ENCODE data around the gene NPIPA1. TPM values are rescaled to one million over a fixed set of nuclear protein-coding genes. Genes with fewer than 3 reads are reported as not detected.
"Not testable (repeated sequence)": the region's sequence is repeated elsewhere in the genome, so short reads cannot be mapped to it uniquely, and the experiment has no call there.

Gene NPIPA1
- 43.4 TPM for polyA plus RNA-seq (2013, experiment 1 of 2)
- polyA plus RNA-seq (2013, experiment 2 of 2): 49.7 TPM

GRCh38 chr16:14937143-14937542 is at the start of gene NPIPA1:
NPIPA1 (plus strand) TSS chr16:14937443; CDS start chr16:14937443, 0 bp downstream.
- WGBS: no CpG with 5 or more reads among the region's 4 CpGs
- H3K4me1 ChIP-seq (ENCODE audit: insufficient read depth, low read length); H3K9ac ChIP-seq (ENCODE audit: low read depth, low read length); H3K9me3 ChIP-seq (ENCODE audit: insufficient read depth, low read depth, low read length); H3K4me3 ChIP-seq (ENCODE audit: low read length); H3K27me3 ChIP-seq (ENCODE audit: insufficient read depth, low read length); H3K27ac ChIP-seq (ENCODE audit: low read depth, low read length); H3K36me3 ChIP-seq (ENCODE audit: insufficient read depth, low read length): not testable (repeated sequence)

GRCh38 chr16:14892111-14892510 is 45.1 kb upstream of the NPIPA1 start:
- H3K4me1 ChIP-seq (ENCODE audit: insufficient read depth, low read length); H3K27me3 ChIP-seq (ENCODE audit: insufficient read depth, low read length); H3K9me3 ChIP-seq (ENCODE audit: insufficient read depth, low read depth, low read length); H3K4me3 ChIP-seq (ENCODE audit: low read length); H3K36me3 ChIP-seq (ENCODE audit: insufficient read depth, low read length); H3K27ac ChIP-seq (ENCODE audit: low read depth, low read length); H3K9ac ChIP-seq (ENCODE audit: low read depth, low read length): not testable (repeated sequence)
- WGBS: 94% methylated on average over 3 of the region's 6 CpGs

- H3K27ac ChIP-seq (ENCODE audit: low read depth, low read length); H3K27me3 ChIP-seq (ENCODE audit: insufficient read depth, low read length); H3K9ac ChIP-seq (ENCODE audit: low read depth, low read length); H3K4me3 ChIP-seq (ENCODE audit: low read length); H3K36me3 ChIP-seq (ENCODE audit: insufficient read depth, low read length); H3K4me1 ChIP-seq (ENCODE audit: insufficient read depth, low read length); H3K9me3 ChIP-seq (ENCODE audit: insufficient read depth, low read depth, low read length): not testable (repeated sequence)
- WGBS: 90% methylated on average over 7 of the region's 14 CpGs
These were observed 41.9 kb upstream of the NPIPA1 start for GRCh38 chr16:14895382-14895781.

GRCh38 chr16:14896023-14896422 is 41.2 kb upstream of the NPIPA1 start:
- 87% methylated on average over 7 of the region's 9 CpGs for WGBS
- not testable (repeated sequence) for H3K9ac ChIP-seq (ENCODE audit: low read depth, low read length); H3K27ac ChIP-seq (ENCODE audit: low read depth, low read length); H3K9me3 ChIP-seq (ENCODE audit: insufficient read depth, low read depth, low read length); H3K4me3 ChIP-seq (ENCODE audit: low read length); H3K27me3 ChIP-seq (ENCODE audit: insufficient read depth, low read length); H3K4me1 ChIP-seq (ENCODE audit: insufficient read depth, low read length); H3K36me3 ChIP-seq (ENCODE audit: insufficient read depth, low read length)

DNA sequence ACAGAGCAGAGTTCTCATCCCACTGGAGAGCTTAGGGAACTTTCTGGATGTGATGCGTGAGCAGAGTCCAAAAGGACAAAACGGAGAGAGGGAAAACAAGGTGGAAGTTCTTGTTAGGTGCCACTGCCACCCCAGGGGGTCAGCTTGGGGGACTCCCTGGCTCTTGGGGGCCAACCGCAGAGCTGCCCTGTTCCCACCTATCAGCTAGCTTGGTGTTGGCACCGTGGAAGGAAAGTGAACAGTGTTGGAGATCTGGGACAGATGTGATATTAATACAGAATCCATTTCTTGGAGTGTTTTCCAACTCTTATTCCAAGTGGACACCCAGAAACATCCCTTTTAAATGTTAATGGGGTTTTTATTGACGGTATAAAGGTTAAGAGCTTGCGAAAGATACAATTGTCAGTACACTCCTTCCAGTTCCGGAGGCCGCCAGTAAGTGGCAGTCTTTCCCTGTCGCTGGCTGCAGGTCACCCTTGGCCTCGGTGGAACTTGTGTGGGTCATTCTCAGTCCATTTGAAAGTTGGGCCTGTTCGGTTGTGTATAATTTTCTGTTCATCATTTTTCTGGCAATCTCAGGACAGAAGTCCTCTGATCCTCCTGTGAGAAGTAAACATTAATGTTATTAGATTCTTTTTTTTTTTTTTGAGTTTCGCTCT is 40.1 kb upstream of the NPIPA1 start:
- H3K36me3 ChIP-seq (ENCODE audit: insufficient read depth, low read length); H3K4me1 ChIP-seq (ENCODE audit: insufficient read depth, low read length); H3K27me3 ChIP-seq (ENCODE audit: insufficient read depth, low read length); H3K27ac ChIP-seq (ENCODE audit: low read depth, low read length); H3K4me3 ChIP-seq (ENCODE audit: low read length); H3K9ac ChIP-seq (ENCODE audit: low read depth, low read length); H3K9me3 ChIP-seq (ENCODE audit: insufficient read depth, low read depth, low read length): not testable (repeated sequence)
- 100% methylated on average over 1 of the region's 12 CpGs for WGBS

GRCh38 chr16:14898162-14898561 is 39.1 kb upstream of the NPIPA1 start:
- 96% methylated on average over 3 of the region's 4 CpGs for WGBS
- not testable (repeated sequence) for H3K9me3 ChIP-seq (ENCODE audit: insufficient read depth, low read depth, low read length); H3K9ac ChIP-seq (ENCODE audit: low read depth, low read length); H3K27me3 ChIP-seq (ENCODE audit: insufficient read depth, low read length); H3K27ac ChIP-seq (ENCODE audit: low read depth, low read length); H3K4me1 ChIP-seq (ENCODE audit: insufficient read depth, low read length); H3K36me3 ChIP-seq (ENCODE audit: insufficient read depth, low read length); H3K4me3 ChIP-seq (ENCODE audit: low read length)

DNA sequence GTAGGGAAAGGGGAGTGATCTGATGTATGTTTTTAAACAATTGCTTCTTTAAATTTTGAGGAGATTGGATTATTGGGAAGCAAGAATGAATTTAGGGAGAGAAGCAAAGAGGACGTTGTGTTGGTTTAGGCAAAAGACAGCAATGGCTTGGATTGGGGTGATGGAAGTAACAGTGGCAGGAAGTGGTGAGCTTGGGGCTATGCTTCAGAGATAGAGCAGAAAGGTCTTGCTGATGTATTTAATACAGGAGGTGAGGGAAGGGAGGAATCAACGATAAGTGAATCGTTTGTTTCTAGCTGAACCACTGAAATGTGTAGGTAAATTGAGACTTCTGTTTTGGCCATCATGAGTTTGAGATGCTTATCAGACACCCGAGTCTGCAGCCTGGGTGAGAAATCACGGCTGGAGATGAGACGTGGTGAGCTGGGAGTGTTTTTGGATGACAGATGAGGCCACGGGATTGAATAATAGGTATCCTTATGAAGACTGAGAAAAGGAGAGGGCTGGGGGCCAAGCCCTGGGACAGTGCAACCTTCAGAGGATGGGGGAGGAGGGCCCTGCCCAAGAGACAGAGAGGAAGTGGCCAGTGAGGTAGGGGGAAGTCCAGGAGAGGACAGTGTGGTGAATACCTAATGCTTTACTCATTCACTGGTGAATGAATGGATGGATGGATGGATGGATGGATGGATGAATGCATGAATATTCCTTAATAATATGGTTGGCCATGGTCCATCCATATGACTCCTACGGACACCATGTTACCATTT is 33.9 kb upstream of the NPIPA1 start:
- not testable (repeated sequence) for H3K36me3 ChIP-seq (ENCODE audit: insufficient read depth, low read length); H3K27ac ChIP-seq (ENCODE audit: low read depth, low read length); H3K9me3 ChIP-seq (ENCODE audit: insufficient read depth, low read depth, low read length); H3K4me3 ChIP-seq (ENCODE audit: low read length); H3K9ac ChIP-seq (ENCODE audit: low read depth, low read length); H3K27me3 ChIP-seq (ENCODE audit: insufficient read depth, low read length); H3K4me1 ChIP-seq (ENCODE audit: insufficient read depth, low read length)
- WGBS: 94% methylated on average over 5 of the region's 8 CpGs

GRCh38 chr16:14909744-14910143 is 27.5 kb upstream of the NPIPA1 start:
- not testable (repeated sequence) for H3K36me3 ChIP-seq (ENCODE audit: insufficient read depth, low read length); H3K9me3 ChIP-seq (ENCODE audit: insufficient read depth, low read depth, low read length); H3K4me3 ChIP-seq (ENCODE audit: low read length); H3K9ac ChIP-seq (ENCODE audit: low read depth, low read length); H3K4me1 ChIP-seq (ENCODE audit: insufficient read depth, low read length); H3K27ac ChIP-seq (ENCODE audit: low read depth, low read length); H3K27me3 ChIP-seq (ENCODE audit: insufficient read depth, low read length)
- WGBS: no CpG with 5 or more reads among the region's 4 CpGs

DNA sequence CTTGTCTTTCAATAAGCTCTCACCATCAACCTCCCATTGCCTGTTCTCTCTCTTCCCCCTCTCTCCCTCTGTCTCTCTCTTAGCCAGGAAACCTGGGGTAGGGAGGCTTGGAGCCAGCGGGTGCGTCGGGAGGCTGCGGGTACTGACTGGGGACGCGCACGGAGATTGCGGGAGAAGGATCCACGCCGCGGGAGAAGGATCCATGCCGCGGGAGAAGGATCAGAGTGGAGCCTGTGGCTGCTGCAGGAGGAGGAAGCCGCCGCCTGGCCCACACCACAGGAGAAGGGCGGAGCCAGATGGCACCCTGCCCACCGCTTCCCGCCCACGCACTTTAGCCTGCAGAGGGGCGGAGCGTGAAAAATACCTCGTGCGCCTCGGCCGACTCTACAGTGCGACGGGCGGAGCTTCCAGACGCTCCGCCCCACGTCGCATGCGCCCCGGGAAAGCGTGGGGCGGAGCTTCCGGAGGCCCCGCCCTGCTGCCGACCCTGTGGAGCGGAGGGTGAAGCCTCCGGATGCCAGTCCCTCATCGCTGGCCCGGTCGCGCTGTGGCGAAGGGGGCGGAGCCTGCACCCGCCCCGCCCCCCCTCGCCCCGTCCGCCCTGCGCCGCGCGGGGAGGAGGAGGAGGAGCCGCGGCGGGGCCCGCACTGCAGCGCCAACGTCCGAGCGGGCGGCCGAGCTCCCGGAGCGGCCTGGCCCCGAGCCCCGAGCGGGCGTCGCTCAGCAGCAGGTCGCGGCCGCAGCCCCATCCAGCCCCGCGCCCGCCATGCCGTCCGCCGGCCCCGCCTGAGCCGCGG is 26.2 kb upstream of the NPIPA1 start:
- H3K36me3 ChIP-seq (ENCODE audit: insufficient read depth, low read length); H3K4me3 ChIP-seq (ENCODE audit: low read length); H3K9ac ChIP-seq (ENCODE audit: low read depth, low read length); H3K27ac ChIP-seq (ENCODE audit: low read depth, low read length); H3K9me3 ChIP-seq (ENCODE audit: insufficient read depth, low read depth, low read length); H3K4me1 ChIP-seq (ENCODE audit: insufficient read depth, low read length); H3K27me3 ChIP-seq (ENCODE audit: insufficient read depth, low read length): not testable (repeated sequence)
- WGBS: no CpG with 5 or more reads among the region's 85 CpGs

GRCh38 chr16:14911954-14912353 is 25.3 kb upstream of the NPIPA1 start:
- not testable (repeated sequence) for H3K4me1 ChIP-seq (ENCODE audit: insufficient read depth, low read length); H3K36me3 ChIP-seq (ENCODE audit: insufficient read depth, low read length); H3K9ac ChIP-seq (ENCODE audit: low read depth, low read length); H3K27me3 ChIP-seq (ENCODE audit: insufficient read depth, low read length); H3K9me3 ChIP-seq (ENCODE audit: insufficient read depth, low read depth, low read length); H3K27ac ChIP-seq (ENCODE audit: low read depth, low read length)
- WGBS: under 1% methylated on average over 16 of the region's 33 CpGs
- H3K4me3 ChIP-seq (ENCODE audit: low read length): peak overlapping the region; percentile 38; the same call in 1 of the 2 replicates

- H3K9me3 ChIP-seq (ENCODE audit: insufficient read depth, low read depth, low read length); H3K9ac ChIP-seq (ENCODE audit: low read depth, low read length); H3K36me3 ChIP-seq (ENCODE audit: insufficient read depth, low read length); H3K27me3 ChIP-seq (ENCODE audit: insufficient read depth, low read length); H3K4me1 ChIP-seq (ENCODE audit: insufficient read depth, low read length); H3K27ac ChIP-seq (ENCODE audit: low read depth, low read length); H3K4me3 ChIP-seq (ENCODE audit: low read length): not testable (repeated sequence)
- no CpG with 5 or more reads among the region's 11 CpGs for WGBS
These were observed 24.7 kb upstream of the NPIPA1 start for GRCh38 chr16:14912588-14912987.
